HG03108 (cell line): Measurements from ENCODE around the gene SH3RF1.

ENCODE experiments used
- ATAC-seq: cut with Tn5 transposase; IDR thresholded peaks from one replicate; pipeline ENCODE4 v1.9.1; 2021; ENCODE audit warnings: moderate library complexity; ENCODE audit not compliant: unreplicated experiment

The SH3RF1 gene

DNA sequence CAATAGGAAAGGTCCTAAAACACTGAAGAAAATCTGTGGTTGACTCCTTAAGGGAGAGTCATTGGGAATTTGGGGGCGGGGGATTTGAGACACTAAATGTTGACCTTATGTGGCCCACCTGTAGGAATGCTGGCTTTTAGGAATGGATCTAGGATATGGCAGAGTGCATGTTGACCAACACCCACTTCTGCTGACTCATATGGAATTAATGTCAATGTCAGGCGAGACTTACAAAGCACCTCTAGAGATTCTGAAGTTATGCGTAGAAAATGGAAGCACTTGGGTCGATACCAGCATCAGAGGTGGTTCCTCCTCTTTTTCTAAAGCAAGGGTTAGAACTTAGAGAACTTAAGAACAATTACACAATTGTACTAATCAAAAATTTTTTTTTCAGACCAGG, 160.1 kb downstream of the SH3RF1 start:
- ATAC-seq, result no peak

DNA sequence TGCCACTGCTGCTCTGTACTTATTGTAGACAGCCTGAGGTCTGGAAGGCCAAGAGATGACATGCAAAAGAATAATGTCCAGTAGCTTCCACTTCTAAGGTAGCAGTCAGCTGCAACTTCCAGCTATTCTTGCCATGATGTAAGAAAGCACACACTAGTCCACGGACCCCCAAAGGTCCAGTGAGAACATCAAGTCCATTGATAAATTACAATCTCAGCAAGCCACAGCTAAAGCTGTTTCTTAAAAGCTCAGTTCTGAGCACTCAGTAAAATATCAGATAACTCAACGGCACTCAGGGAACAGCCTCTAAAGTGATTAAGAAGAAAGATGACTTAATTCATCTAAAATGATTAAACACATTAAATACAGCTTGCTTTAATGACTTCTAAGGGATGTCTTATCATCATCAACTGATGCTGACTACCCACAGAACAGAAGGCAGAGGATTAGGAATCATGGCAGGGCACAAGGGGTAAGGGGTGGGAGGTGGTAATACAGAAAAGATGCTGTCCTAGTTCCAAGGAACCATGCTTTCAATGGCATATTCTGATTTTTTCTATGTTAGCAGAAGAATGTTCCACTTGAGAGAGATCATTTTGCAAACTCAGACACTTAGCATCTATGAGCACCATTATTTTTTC, 161.6 kb downstream of the SH3RF1 start:
- ATAC-seq, result no peak

GRCh38 chr4:169108303-169108702, 162.5 kb downstream of the SH3RF1 start:
- ATAC-seq, result no peak

- ATAC-seq, result no peak
Measured at GRCh38 chr4:169107528-169107927, 163.2 kb downstream of the SH3RF1 start.

DNA sequence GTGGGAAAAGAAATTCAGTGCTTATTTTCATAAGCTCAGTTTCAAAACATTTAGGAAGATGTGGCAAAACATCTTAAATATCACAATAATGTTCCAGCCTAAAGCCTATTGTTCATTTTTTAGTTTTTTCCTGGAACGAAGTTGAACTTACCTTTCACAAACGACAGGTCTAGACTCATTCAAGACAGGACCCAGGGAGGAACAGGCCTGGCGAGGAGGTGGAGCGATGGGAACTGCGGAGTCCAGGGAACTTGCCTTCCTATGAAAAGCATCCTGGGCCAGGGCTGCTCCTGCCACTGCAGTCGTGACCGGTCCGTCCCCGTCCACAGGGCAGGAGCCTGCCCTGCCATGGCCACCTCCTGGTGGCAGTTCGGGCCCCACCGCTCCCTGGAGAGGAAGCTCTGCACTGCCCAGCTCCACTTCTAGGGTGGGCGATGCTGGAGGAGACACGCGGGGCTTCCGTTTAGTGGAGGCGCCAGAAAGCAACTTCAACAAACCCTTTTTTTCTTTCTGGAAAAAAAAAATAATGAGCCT, 164.0 kb downstream of the SH3RF1 start:
- ATAC-seq, result no peak

DNA sequence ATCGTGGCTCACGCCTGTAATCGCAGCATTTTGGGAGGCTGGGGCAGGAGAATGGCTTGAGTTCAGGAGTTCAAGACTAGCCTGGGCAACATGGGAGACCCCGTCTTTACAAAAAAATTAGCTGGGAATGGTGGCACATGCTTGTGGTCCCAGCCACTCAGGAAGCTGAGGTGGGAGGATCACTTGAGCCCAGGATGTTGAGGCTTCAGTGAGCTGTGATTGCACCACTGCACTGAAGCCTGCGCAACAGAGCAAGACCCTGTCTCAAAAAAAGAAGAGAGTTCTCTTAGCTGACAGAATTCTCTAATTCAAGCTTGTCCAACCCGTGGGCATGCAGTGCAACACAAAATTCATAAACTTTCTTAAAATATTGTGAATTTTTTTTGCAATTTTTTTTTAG, 165.1 kb downstream of the SH3RF1 start:
- ATAC-seq, result no peak

DNA sequence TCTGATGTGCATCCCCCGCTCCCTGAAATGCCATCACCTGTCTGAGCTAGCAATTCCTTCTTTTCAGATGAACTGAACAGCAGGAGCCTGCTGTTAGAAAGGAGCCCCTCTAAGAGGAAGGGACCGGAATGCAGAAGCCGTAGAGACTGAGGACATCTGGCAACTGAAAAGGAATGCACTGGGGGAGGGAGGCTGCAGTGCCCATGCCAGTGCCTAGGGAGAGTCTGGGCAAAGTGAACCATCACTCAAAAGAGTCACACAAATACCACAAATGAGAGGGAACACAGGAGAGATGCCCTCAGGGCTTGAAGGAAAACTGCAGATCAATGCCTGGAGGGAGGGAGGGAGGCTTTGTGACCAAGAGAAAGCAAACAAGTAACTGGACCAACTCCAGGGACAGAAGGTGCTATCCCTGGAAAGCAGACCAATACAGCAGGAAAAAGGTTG, 166.8 kb downstream of the SH3RF1 start:
- no peak for ATAC-seq

DNA sequence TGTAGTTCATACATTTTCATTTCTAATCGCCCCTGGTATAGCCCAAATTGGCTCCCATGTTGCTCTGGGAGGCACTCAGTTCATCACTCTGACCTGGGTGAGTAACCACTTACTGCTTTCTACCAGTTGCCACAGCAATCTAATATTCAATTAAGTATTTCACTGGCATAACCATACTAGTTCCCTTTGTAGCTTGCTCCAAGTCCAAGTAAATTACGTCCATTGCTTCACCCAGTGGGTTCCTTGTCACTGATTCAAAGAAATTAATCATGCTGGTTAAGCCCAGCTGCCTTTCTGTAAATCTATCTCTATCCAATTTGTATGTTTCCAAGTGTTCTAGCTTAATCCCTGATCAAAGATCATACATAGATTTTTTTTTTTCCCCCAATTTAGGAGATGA, 168.7 kb downstream of the SH3RF1 start:
- no peak for ATAC-seq

- no peak for ATAC-seq
Measured at GRCh38 chr4:169100670-169101101, 170.1 kb downstream of the SH3RF1 start.

- peak; percentile 49 for ATAC-seq
Measured at GRCh38 chr4:169099771-169100180, 171.0 kb downstream of the SH3RF1 start.

DNA sequence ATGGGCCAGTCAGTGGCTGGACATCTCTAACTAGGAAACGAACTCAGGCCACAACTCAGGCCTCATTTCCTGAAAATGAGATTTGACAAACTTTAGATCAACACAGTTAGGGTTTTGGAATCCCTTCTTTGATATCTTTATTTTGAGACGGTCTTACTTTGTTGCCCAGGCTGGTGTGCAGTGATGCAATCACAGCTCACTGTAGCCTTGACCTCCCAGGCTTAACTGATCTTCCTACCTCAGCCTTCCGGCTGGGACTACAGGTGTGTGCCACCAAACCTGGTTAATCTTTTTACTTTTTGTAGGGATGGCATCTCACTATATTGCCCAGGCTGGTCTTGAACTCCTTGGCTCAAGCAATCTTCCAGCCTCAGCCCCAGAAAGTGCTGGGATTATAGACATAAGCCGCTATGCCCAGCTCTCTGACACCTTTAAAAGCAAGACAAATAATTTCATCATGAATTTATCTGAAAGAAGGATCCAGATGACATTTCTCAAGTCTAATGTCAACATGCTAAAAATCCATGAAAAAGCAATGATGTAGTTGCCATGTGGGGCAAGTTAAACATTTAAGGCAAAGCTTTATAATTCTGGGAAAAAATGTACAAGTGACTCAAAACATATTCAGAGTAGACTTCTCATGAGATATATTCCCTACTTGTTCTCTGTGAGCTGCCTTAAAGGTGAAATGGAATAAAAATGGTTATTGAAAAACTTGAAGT, 171.6 kb downstream of the SH3RF1 start:
- ATAC-seq, result peak; percentile 2

DNA sequence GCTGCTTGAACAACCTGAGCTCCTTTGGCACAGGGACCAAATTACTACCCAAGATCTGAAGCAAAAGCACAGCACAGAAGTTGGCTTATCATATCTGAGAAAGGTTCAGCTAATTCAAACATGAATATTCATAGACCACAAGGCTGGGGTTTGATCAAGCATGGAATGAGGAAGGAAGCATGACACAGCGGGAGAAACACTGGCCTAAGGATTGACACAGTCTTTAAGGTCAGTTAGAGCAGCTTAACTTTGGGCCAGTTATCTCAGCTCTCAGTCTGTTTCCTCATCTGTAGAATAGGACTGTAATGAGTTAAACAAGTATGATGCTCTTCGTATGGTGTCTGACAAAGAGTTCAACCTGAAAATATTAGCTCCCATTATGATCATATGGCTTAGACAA, 172.2 kb downstream of the SH3RF1 start:
- ATAC-seq, result peak; percentile 32

DNA sequence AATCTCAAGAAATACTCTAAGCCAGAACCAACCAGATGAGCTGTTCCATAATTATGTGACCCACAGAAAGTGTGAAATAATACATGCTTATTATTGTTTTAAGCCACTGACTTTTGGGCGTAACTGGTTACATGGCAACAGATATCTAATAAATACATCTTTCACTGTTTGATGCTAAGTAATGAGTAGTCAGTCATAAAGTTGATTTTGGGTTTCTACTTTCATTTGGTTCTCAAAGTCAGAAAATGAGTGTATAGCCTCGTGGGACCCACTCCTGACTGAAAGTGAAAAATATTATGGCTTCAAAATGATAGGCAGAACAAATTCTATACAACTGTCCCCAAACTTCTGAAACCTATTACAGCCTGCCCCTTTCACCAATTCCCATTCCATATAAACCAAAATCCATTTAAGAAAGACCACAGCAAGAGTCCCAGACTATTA, 172.7 kb downstream of the SH3RF1 start:
- ATAC-seq, result peak; percentile 28

- ATAC-seq, result no peak
Measured at GRCh38 chr4:169096221-169096620, 174.5 kb downstream of the SH3RF1 start.

DNA sequence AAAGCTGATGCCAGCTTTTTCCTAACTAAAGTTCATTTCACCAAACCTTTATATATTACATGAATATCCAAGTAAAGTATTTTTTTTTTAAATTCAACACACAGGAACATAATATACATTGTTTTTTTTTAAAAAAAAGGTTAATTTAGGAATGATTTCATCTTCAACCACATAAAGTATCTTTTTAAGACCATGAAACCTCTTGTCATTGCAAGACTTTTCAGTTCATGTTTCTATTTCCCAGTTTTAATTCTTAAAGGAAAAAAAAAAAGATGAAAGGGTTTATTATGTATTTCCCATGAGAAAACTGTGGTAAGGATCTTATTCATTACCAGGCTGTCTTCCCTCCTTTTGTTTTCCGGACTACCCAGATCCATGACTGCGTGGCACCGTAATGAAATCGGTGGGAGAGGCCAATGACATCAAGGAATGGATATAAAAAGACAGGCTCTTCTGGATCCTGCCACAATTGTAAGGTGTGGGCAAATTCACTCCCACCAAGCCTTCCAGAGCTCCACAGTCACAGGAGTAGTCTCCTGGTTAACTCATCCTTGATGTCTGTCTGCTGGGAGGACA, 176.0 kb downstream of the SH3RF1 start:
- no peak for ATAC-seq

DNA sequence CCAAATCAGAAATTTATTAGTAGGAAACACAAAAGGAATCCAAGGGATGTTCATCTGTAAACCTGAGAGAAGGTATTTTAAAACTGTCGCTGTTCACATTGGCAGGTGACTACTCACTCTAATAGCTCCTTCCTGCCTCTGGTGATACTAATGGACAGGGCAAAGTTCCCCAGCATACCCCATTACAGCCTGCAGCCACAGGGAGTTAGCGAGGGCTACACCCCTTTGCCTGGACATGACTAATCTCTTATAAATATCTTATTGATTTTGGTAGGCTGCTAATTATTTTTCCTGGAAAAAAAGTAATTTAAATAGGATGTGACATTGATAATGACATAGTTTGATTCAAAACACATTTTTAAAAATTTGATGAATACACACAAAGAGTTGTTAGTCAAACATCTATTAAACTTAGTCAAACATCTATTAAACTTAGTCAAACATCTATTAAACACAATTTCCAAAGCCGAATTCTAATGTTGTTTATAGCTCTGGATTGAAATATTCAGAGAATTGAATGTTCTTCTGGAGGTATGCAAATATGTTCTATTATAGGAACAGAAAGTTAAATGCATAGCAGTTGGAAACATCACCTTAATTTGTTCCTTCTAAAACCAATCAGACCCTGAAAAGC, 177.8 kb downstream of the SH3RF1 start:
- ATAC-seq, result no peak

- no peak for ATAC-seq
Measured at GRCh38 chr4:169090484-169091215, 180.1 kb downstream of the SH3RF1 start.

GRCh38 chr4:169089004-169089403, 181.8 kb downstream of the SH3RF1 start:
- ATAC-seq, result no peak

DNA sequence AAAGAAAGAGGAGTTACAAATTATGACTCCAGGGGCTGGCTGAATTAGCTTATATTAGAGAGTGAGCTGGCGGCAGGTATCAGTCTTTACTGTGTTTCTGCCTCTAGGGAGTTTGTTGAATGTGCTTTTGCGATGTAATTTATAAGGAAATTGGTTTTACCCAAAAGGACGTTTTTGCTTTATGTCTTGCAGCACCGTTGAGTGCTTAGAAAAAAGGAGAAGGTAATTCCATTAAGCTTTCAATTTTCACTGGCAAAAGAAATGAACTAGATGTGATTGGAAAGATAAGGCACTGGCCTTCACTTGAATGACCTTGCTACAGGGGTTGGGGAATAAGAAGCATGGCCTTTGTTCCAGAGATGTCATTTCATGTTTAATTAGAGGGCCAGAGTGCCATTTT, 185.8 kb downstream of the SH3RF1 start:
- ATAC-seq, result no peak

- peak; percentile 5 for ATAC-seq
Measured at GRCh38 chr4:169080981-169081380, 189.8 kb downstream of the SH3RF1 start.
